Measurements from ENCODE around the gene DERL3. TPM values are rescaled to one million over a fixed set of nuclear protein-coding genes. Genes with fewer than 3 reads are reported as not detected.

Gene DERL3
- total RNA-seq, 1 donor from 2014 or later, result 5.8 TPM

DNA sequence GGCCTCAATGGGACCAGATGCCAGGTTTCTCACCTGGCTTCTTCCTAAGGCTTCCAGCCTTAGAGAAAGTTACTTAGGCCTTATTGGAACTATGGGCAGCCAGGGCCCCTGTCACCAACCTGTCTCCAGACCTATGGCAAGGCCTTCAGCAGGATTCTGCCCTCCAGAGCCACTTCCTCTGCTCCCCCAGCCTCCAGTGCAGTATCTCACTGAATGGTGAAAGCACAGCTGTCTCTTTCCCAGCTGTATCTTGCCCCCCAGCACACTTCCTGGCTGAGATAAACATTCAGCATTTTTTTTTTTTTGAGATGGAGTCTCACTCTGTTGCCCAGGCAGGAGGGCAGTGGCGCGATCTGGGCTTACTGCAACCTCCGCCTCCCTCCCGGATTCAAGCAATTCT, 20.4 kb upstream of the DERL3 start:
- TF ChIP-seq, protein P1, sequence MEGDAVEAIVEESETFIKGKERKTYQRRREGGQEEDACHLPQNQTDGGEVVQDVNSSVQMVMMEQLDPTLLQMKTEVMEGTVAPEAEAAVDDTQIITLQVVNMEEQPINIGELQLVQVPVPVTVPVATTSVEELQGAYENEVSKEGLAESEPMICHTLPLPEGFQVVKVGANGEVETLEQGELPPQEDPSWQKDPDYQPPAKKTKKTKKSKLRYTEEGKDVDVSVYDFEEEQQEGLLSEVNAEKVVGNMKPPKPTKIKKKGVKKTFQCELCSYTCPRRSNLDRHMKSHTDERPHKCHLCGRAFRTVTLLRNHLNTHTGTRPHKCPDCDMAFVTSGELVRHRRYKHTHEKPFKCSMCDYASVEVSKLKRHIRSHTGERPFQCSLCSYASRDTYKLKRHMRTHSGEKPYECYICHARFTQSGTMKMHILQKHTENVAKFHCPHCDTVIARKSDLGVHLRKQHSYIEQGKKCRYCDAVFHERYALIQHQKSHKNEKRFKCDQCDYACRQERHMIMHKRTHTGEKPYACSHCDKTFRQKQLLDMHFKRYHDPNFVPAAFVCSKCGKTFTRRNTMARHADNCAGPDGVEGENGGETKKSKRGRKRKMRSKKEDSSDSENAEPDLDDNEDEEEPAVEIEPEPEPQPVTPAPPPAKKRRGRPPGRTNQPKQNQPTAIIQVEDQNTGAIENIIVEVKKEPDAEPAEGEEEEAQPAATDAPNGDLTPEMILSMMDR (IDR thresholded peaks at IDR 0.05), result no peak
- Histone ChIP-seq H3K36me3 (no peaks in the 10 kb centered on the region), H3K9me3 (no peaks in the 10 kb centered on the region), H3K27ac (no peak overlapping the region), H3K4me1 (peaks cover 9% of the 10 kb centered on the region), H3K4me3 (no peak overlapping the region), H3K27me3 (ENCODE audit: low read depth) (no peaks in the 10 kb centered on the region)
- intact Hi-C loops (cut with DNase I), result no loop called here
- no peak for DNase-seq
- ATAC-seq, result no peak

DNA sequence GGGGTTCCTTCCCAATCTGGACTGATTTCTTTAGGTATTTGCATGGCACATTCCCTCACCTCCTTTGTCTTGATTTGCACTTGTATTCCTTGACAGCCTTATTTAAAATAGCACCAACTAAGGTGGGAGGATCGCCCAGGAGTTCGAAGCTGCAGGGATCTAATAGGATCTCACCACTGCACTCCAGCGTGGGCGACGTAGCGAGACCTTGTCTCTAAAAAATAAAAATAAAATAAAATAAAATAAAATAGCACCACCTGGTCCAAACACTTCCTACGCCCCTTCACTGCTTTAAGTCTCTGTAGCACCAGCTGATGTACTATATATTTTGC, 19.6 kb upstream of the DERL3 start:
- no peaks in the 10 kb centered on the region for H3K27me3 ChIP-seq (ENCODE audit: low read depth)
- intact Hi-C loops (cut with DNase I), result no loop called here
- DNase-seq (no peak), ATAC-seq (no peak)
- TF ChIP-seq, protein P1 (IDR thresholded peaks at IDR 0.05), result no peak
- H3K4me1 ChIP-seq, result peaks cover 9% of the 10 kb centered on the region
- H3K36me3 ChIP-seq, result no peaks in the 10 kb centered on the region
- H3K4me3 ChIP-seq, result peak overlapping the region; percentile 83
- no peaks in the 10 kb centered on the region for H3K9me3 ChIP-seq
- H3K27ac ChIP-seq, result peak overlapping the region; percentile 87

DNA sequence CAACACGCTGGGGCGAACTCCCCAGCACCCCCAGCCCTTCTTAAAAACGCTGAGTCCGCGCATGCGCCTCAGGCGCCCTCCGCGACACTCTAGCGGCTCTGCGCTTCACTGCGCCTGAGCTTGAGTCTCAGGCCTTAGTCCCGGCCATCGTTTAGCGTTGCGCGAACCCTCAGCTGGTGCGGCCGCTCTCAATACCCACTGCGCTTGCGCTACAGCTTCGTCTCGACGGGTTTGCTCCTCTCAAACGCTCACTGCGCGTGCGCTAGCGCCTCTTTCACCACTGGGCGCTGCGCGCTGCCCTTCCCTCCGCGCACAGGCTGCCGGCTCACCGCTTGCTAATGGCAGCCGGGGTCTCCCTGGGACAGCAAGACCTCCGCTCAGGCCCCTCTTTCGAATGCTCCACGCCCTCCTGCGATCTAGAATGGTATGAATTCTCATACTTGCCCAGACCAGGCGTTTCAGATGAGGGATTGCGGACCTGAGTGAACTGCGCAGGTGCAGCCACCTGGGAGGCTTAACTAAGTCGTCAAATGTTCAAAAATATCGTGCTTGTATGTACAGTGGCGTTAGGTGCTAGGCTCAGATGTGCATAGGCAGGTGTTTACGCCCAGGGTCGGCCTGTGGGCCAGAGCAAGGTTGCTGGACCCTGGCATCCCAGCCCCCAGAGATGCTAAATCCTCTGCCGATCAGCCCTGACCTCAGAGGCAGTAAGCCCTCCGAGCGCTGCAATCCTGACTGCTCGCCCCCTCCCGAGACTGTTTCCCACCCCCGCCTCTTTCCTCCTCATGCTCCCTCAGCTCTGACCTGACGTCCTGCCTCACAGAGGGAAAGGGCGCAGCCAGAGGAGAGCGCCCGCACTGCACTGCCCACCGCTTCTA, 19.0 kb upstream of the DERL3 start, which contains the start of gene SLC2A11:
TSS of gene SLC2A11 (plus strand) at position 270 of the 878 bp plus-strand sequence. CDS start at position 395, 125 bp downstream.
- TF ChIP-seq, protein P1 (IDR thresholded peaks at IDR 0.05), result peak; percentile 18
- Histone ChIP-seq H3K27ac (peak within 1 kb of the TSS; percentile 87), H3K9me3 (no peaks in the 10 kb centered on the region), H3K36me3 (no peaks in the 10 kb centered on the region), H3K27me3 (ENCODE audit: low read depth) (no peaks in the 10 kb centered on the region), H3K4me1 (peaks cover 9% of the 10 kb centered on the region), H3K4me3 (peak within 1 kb of the TSS; percentile 83)
- intact Hi-C loops (cut with DNase I), result no loop called here
- ATAC-seq (peak; percentile 98 to 99), DNase-seq (peak; percentile 99)

DNA sequence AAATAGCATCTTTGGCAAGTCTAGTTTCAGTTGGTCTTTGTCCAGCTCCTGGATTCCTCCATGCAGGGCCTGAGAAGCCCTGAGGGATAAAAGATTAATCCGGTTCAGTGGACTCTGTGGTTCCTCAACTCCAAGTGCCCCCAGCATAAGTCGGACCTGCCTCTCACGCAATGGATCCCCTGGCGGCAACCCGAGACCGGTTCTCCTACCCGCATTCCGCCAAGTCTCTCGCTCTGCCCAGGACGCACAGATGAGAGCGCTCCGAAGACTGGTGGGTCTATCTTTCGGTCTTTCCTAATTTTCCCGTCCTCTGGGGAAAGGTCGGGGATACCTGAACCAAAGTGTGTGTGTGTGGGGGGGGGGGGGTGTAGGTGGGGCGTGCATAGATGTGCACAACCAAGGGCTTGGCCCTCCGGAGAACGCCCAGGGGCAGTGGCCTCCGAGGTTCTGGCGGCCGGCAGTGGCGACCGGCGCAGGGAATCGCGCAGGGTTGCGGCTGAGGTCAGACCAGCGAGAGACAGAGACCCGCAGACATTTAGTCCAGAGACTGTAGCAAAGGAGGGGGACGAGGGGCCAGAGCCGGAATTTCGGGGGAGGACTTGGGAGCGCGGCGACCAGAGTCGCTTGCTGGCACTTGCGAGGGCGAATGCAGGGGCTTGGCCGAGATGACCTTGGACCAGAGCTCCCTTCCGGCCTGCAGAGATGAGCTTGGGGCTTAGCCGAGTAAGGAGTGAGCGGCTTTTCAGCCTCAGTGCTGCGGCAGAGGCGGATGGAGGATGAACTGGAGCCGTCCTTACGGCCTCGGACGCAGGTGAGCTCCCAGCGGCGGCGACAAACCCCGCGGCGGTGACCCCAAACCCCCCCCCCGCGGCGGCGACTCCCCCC, 18.2 kb upstream of the DERL3 start:
- Histone ChIP-seq H3K27me3 (ENCODE audit: low read depth) (no peaks in the 10 kb centered on the region), H3K4me1 (peaks cover 9% of the 10 kb centered on the region), H3K36me3 (no peaks in the 10 kb centered on the region), H3K4me3 (peak overlapping the region; percentile 83), H3K9me3 (no peaks in the 10 kb centered on the region), H3K27ac (peak overlapping the region; percentile 87)
- no peak for DNase-seq
- intact Hi-C loops (cut with DNase I), result no loop called here
- TF ChIP-seq, protein P1 (IDR thresholded peaks at IDR 0.05), result no peak
- peak; percentile 64 to 69 for ATAC-seq

DNA sequence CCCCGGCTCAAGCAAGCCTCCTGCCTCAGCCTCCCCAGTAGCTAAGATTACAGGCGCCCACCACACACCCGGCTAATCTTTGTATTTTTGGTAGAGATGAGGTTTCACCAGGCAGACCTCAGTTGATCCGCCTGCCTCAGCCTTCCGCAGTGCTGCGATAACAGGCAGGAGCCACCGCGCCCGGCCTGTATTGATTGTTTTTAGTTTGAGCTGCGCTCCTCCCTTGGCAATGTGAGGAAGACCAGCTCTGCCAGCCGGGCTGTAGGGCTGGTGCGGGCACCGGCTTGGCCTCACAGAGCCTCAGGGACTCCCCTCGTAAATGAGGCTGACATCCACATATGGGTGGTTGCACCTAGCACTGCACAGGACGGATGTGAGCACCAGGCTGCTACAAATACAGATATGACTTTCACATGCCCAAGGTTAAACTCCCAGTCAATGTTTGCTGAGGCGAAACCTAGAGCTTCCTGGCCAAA, 11.4 kb upstream of the DERL3 start:
- Histone ChIP-seq H3K9me3 (no peaks in the 10 kb centered on the region), H3K27ac (no peak overlapping the region), H3K4me3 (no peak overlapping the region), H3K36me3 (no peaks in the 10 kb centered on the region), H3K4me1 (peaks cover 25% of the 10 kb centered on the region), H3K27me3 (ENCODE audit: low read depth) (no peaks in the 10 kb centered on the region)
- ATAC-seq (no peak), DNase-seq (no peak)
- TF ChIP-seq, protein P1 (IDR thresholded peaks at IDR 0.05), result no peak
- intact Hi-C loops (cut with DNase I), result no loop called here

All from lower lobe of right lung (tissue), 2 donors.